ENCODE results near the gene PARP8. TPM values are rescaled to one million over a fixed set of nuclear protein-coding genes. Genes with fewer than 3 reads are reported as not detected.

The PARP8 gene
- total RNA-seq, 1 experiment from 2014 or later = 7.3 TPM

DNA sequence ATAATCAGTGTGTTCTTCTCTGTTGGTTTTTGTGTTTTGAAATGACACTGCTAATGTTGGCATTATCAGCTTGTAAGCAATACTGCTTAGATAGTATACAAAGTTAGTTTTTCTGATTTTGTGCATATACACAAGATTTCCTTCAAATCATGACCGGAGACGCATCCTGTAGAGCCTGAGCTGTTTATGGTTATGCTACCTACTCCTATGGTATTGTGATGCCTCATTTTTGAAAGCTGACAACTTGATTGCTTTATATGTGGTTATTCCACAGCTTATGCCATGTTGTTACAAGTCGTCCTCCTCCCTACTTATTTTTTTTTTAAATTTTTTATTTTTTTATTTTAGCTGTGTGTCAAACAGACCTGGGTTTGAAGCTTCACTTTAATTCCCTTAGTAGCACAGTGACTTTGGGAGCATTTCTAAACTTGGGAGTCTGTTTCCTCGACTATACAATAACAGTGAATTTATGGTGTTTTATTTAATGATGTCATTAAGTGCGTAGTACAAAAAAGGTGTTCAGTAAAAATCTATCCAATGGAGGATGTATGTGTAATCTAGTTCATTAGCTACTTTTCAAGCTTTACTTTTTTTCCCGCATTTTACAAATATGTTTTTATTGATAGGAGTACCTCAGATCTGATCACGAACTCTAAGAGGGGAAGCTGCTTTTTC lies 59.5 kb downstream of the PARP8 start:
- DNase-seq (ENCODE audit: low read depth) = no peak

DNA sequence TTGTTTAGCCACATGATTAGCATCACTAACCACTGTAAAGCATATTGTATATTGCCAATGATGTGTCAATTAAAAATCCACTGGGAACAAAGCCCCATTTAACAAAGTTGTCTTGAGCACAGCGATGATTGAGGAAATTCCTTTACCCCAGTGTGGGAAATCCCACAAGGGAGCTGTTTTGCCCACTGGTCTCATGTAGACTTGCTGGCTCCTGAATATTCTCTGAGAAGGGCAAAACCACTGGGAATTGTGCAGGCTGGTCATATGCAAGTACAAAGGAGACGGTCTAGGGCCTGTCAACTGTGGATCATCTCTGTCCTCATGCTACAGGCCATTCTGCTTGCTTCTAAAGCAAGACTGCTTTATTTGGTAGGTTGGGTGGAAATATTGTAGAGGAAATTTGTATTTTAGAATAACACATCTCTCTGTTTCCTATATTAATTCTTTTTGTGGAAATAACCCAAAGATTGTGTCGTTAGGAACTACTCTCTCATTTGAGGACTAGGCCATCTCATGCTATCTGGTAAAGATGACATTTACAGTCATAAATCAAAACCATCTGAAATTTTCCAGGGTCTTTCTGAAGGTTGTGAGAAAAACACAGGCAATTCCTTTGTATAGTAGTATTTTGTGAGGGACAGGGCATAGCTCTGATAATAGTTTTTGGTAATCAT lies 60.2 kb downstream of the PARP8 start:
- DNase-seq (ENCODE audit: low read depth) = no peak

DNA sequence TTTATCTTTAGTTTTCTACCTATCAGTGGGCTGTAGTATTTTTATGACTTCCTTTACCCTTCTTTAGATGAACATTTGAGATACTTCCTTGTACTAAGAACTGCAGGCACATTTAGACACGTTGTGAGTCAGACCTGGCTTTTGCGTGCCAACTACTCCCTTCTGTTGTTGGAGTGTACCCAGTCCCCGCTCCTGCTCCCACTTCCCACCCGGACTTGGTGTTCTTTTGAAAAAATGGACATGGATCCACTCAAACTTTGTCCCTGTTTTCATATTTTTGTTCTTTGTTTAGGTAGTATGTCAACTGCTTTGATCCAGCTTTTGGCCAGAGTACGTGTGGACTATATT lies 60.7 kb downstream of the PARP8 start:
- peak; percentile 78 for DNase-seq (ENCODE audit: low read depth)

DNA sequence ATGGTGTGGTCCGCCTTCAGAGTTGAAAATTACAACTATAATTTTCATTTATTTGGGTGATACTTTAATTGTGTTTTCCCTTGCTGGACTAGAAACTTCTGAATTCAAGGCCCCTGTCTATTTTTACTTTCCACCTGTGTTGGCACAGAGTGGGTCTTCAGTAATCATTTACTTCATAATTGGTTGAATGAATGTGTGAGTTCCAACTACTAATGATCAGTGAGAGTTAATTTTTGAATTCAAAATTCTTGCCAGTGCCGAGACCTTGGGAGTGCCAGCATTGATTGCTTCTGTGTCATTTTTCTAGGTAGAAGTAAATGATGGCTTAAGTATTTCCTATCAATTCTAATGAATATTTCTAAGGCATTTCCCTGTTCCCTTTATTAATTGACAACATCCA lies 61.4 kb downstream of the PARP8 start:
- DNase-seq (ENCODE audit: low read depth) = no peak

DNA sequence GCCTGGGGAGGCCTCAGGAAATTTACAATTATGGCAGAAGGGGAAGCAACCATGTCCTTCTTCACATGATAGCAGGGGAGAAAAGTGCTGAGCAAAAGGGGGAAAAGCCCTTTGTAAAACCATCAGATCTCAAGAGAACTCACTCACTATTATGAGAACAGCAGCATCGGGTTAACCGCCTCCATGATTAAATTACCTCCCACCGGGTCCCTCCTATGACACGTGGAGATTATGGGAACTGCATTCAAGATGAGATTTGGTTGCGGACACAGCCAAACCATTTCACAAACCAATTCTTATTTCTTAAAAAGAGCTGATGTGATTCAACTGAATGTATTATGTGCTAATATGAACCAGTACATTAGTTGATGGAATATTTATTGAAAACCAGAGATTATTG lies 63.9 kb downstream of the PARP8 start:
- no peak for DNase-seq (ENCODE audit: low read depth)

DNA sequence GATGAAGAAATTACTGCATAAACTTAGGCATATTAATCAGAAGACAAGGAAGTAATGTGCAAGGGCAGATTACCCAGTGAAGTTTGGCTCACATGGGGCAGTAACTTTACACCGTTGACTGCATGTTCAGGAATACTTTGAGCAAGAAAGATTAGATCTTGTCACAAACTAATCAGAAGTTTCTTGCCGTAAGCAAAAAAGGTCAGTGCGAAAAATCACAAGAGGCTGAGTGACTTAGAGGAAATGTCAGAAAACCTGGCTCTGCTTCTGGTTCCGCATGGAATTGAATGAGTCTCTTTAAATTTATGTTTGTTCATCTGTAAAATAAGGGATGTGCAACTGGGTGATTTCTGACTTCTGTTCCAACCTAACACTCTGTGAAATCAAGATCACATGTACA lies 64.4 kb downstream of the PARP8 start:
- no peak for DNase-seq (ENCODE audit: low read depth)

DNA sequence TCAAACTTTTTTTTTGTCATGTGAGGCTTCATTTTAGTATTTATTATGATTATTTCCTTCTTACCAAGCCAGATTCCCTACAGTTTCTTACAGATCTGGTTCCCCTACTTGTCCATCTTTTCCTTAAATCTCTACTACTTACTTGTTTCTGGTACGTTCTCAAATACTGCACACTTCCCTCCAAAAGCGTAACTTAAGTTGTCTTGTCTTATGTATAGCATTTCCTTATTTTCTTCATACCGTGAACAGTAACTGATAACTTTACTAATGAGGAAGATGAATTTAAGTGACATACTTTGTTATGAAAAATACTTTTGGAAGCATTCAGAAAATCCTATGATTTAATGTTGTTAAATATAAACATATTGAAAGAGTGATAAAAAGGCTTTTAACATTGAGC lies 67.3 kb downstream of the PARP8 start:
- no peak for DNase-seq (ENCODE audit: low read depth)

DNA sequence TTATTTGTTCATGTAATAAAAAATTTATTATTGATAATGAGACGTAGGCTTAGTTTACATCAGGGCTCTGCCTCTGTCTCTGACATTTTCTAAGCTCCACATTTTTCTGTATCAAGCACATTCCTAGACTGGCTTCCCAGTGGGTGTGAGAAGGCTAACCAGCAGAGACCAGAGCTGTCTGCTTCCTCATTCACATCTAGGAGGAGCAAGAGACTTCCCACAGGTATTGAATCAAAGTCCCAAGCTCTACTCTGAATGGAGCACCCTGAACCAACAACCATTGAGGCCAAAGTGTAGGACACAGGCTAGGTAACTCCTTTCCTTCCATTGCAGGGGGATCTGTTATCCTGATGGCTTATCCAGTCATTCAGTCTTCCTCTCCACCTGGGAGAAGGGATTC lies 72.4 kb downstream of the PARP8 start:
- DNase-seq (ENCODE audit: low read depth) = no peak

DNA sequence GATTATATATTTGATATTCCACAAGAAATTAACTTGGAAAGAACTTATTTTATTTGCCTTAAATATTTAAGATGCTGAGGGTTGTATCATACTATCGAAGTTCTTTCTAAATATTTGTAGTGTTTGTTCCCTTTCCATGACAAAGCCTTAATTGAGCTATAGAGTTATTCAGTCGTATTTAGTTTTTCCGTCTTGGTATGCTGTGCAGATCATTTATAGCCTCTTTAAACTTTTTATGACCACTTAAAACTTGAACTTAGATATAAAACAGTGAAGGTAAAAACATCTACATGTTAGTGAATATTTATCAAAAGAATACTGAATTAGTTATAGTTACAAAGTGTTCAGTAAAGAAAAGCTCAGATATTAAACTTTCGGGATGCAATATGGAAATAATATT lies 74.4 kb downstream of the PARP8 start:
- DNase-seq (ENCODE audit: low read depth) = no peak

DNA sequence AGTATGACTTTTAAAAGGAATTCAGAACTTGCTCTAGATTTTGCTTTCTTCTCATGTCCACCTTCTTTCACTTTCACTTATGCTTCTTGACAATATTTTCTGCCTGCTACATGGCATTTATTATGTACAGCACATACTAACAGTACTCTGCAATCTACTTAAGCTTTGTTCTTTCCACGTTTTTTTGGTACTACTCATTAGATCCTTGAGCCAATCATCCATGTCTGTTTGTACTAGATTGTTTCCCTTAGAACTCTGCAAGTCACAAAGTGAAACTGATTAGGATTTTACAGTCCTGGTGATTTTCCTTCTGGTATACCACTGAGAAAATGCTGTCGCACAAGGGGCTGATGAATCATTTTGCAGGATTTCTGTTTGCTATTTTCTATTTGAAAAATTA lies 78.3 kb downstream of the PARP8 start:
- DNase-seq (ENCODE audit: low read depth) = peak; percentile 53

DNA sequence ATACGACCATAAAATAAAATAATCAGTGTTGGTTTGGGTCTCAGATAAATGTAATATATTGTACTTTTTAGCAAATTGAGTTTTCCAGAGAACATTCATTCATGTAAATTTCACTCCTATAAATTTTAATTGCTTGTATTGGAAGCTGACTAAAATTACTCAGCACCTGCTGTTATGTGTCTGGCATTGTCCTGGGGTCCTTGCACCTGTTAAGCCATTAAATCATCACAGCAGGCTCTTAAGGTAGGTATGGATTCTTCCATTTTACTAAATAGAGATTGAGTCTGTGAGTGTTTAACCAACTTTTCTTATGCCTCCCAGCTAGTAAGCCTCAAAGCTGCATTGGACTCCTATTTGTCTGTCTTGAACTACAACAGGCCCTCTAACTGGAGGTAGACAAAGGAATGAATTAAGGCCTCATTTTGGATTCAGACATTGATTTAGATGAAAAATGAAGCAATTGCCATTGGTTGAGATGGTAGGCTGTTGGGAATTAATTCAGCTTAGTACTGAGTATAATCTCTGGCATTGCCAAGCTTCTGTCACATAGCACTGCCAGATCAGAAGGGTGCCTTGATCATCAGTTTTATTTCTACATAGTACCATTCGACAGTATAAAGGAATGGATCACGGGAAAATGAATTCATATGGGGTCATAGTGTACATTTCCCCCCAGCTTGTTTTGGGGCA lies 78.9 kb downstream of the PARP8 start:
- DNase-seq (ENCODE audit: low read depth) = no peak

DNA sequence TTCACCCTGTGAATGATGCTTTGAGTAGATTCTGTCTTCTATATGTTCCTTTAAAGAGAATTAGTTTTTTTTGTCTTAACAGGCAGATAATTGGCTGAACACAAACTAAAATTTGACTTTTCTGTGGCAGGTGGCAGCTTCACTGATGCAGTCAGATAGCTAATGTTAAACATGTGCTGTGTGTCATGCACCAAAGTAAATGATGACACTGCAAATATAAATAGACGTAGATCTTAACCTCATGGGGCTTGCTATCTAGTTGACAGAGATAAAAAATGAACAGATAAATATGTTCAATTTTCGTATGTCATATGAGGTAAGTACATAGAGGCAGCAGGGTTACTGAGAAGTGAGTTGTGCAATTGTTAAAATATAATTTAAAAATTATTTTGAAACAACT lies 82.7 kb downstream of the PARP8 start:
- DNase-seq (ENCODE audit: low read depth) = no peak

DNA sequence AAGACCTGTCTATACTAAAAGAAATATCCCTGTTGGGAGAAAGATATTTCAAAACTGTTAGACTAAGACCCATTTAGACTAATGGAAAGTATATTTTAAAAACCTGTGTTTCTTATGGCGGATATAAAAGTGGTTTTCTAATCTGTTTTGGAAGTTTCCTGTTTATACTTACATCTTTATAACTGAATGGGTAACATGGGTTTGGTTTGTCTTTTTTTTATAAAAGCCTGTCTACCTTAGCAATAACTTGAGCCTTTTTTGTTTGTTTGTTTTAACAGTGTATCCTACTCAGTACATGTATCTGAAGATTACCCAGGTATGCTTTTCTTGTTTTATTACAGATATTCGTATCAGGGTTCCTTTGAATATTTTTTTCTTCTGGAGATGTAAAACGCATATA lies 83.4 kb downstream of the PARP8 start:
- DNase-seq (ENCODE audit: low read depth) = no peak

DNA sequence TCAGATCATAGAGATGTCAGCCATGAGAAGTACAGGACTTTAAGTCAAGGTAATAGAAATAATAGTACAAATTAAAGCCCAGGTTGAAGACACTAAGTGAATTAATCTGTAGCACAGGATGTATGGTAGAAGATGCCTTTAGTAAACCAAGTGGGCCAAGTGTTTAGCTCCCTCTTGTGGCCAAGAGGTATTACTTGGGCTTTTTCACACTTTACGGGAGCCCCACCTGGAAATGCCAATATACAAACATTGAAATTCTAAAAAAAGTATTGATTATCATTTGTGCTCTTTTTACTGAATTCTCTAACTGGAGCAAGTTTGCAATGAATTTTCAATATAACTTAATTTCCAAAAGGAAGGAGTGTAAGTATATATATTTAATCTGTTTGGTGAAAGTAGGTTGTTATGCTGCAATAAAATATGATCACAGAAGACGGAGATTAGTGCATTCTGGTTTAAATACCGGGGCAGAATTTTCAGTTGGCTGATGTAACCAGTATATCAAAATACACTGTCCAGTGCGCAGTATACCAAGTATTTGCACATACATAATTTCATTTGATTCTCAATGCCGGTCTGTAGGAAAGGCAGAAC lies 84.7 kb downstream of the PARP8 start:
- peak; percentile 44 for DNase-seq (ENCODE audit: low read depth)

DNA sequence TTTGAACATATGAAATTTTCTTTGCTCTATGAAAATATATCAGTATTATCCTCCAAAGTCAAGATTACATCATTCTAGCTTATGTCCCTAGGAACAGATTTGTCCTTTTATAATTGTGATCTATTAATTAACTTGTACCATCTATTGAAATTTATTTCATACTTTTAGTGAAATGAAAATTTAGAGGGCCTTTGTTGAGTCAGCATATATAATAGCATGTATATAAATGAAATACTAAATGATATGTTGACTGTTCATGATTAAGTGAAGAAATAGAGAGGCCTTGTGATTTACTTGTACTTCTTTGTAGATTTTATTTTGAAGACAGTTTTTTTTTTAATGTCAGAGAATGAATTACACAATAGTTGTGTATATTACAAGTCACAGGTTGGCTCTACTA lies 86.4 kb downstream of the PARP8 start:
- DNase-seq (ENCODE audit: low read depth) = no peak

DNA sequence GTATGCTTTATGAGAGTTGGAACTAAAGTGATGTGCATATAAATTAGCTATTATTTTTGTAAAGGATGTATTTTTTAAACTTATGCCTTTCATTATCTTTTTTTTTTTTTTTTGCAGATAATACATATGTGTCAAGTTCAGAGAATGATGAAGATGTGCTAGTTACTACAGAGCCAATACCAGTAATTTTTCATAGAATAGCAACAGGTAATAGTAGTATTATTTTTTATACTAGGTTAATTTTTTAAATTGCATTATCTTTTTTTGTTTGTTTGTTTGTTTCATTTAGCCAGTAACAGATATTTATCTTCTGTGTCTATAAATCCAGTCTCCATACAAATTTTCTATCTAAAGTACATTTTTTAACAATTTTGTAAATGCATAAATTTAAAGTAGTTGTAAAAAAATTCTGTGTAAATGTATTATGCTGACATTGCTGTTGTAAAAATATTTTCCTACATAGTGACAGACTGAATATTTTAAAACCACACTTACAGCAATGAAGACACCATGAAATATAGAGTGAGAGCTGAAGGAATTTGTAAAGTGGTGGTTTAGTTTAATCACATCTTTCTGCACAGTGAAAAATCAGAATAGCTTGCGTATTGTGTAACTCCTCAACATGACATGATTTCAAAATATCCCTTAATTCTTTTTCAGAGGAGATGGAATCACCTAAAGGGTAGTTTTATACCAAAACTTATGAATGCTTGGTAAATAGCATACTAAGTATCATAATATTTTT lies 93.3 kb downstream of the PARP8 start:
- no peak for DNase-seq (ENCODE audit: low read depth)

DNA sequence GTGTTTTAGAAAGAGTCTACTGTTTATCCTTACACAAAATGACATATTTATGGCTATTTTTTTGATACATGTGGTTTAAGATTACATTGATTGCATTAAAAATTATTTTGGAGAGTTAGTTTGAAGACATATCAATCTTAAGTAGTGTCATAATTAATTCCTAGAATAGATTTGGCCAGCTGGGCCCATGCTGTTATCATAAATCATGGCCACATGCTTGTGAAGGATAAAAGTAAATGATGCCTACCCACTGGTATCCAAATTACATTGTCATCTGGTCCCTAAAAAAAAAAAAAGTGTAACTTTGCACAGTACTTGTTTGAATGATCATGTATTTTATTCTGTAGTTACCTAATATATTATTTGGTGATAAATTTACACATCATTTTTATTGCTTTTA lies 96.9 kb downstream of the PARP8 start:
- no peak for DNase-seq (ENCODE audit: low read depth)

DNA sequence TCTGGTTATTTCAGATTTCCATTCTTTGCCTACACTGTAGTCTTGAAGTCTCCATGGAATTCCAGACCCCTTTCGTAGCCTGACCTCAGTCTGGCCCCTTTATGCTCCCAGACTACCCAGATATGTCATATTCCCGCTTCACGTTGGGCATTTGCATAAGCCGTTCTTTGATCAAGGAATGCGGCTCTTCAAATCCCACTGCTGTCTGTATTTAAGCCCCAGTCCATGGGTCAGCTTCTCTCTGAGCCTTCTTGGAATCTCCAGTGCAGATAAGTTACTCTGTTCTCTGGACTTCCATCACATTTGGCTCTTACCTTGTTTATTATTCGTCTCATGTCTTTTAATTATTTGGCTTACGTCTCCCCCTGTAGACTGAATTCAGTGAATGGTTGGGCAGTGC lies 97.4 kb downstream of the PARP8 start:
- no peak for DNase-seq (ENCODE audit: low read depth)

DNA sequence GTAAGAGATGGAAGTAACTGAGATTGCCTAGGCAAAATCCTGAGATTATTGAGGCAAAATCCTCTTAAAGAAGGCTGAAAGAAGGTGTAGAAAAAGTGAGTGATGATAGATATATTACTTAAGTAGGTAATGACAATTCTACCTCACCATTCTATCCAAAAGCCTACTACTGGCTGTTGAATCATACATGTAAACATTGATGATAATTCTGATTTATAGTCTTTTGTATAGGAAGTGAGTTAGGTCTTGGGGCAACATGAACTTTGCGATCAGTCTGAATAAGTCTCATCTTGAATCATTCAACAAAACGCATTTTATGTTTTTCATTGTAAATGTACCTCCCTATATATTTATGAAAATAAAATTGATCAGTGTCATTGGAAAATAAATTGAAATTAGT lies 99.6 kb downstream of the PARP8 start:
- DNase-seq (ENCODE audit: low read depth) = no peak

DNA sequence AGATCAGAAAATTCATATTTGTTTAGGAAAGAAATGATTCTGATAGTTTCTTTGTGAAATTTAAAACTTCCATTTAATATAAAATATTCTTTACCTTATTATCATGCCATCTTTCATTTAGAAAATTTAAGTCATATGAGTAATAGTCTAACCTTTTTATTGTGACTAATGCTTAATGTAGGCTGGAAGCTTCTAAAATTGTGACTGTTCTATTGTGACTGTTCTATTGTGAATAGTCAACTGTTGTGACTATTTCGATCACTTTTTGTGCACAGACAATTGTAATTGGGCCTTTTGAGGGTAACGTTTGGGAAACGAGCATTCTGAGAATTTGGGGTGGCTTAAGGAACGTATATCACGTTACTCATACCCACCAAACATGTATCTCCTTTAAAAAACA lies 100.0 kb downstream of the PARP8 start:
- no peak for DNase-seq (ENCODE audit: low read depth)

DNA sequence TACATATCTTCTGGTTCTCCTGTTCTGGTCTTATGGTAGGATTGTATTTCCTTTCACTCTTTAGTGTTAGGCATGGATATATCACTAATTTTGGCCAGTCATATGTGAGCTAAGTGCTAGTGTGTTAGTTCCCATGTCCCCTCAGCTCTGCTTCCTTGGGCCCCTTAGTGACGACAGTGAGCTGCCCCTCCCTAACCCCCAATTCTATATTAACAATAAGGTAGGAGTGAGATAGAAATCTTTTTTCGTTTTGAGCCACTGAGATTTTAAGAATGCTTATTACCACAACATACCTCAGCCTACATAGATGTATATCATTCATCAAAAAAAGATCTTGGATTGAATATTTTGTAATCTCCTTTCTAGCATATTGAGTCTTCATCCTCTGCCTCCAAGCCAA lies 100.5 kb downstream of the PARP8 start:
- DNase-seq (ENCODE audit: low read depth) = no peak

DNA sequence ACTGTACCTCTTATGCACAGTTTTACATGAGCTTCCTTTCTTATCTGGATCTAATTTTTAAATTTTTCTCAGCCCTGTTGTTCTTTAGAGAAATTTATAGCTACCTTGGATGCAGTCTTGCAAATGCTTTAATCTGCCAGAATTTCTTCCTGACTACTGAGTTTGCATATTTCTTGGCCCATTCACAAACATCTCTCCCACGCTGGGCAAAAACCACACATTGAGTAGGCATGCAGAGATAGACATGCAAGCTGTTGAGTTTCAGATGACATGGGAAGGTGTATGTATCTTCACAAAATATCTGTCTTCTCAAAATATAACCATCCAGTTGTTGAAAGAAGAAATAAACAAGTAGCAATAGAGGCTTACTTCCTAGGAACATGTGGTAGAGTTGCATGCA lies 101.2 kb downstream of the PARP8 start:
- DNase-seq (ENCODE audit: low read depth) = peak; percentile 8

All from RPMI7951 (cell line).